Chondrocyte (in vitro differentiated cells): ENCODE results near the gene MEIS3. TPM values are rescaled to one million over a fixed set of nuclear protein-coding genes. Genes with fewer than 3 reads are reported as not detected.
"Not testable (repeated sequence)": the region's sequence is repeated elsewhere in the genome, so short reads cannot be mapped to it uniquely, and the experiment has no call there.

Experiments used
- DNase-seq: peaks from one replicate; pipeline ENCODE4 v3.0.0; 2021; ENCODE audit warnings: mixed read lengths, low spot score
- H3K27ac Mint-ChIP-seq: one replicate; pipeline ENCODE4 v1.8.0; 2021; ENCODE audit warnings: mild to moderate bottlenecking, moderate library complexity, mixed read lengths; ENCODE audit not compliant: unreplicated experiment
- H3K27me3 Mint-ChIP-seq: 2 replicates; pipeline ENCODE4 v1.8.0; 2021; ENCODE audit warnings: low read depth, mixed read lengths
- H3K36me3 Mint-ChIP-seq: 2 replicates; pipeline ENCODE4 v1.8.0; 2021; ENCODE audit warnings: low read depth, mixed read lengths
- H3K4me1 Mint-ChIP-seq: 2 replicates; pipeline ENCODE4 v1.8.0; 2021; ENCODE audit warnings: low read depth, mild to moderate bottlenecking, mixed read lengths
- H3K4me3 Mint-ChIP-seq: one replicate; pipeline ENCODE4 v1.8.0; 2021; ENCODE audit warnings: mild to moderate bottlenecking, moderate library complexity, mixed read lengths; ENCODE audit not compliant: unreplicated experiment
- H3K9me3 Mint-ChIP-seq: 2 replicates; pipeline ENCODE4 v1.8.0; 2021; ENCODE audit warnings: low read depth, mixed read lengths
- CTCF ChIP-seq: fragments of 200-600 bp; sonication (generic); IDR thresholded peaks from 2 replicates; pipeline ENCODE4 v1.5.0; 2021; ENCODE audit warnings: antibody characterized with exemption, mild to moderate bottlenecking, moderate library complexity
- total RNA-seq: library from RNA; stranded (reverse); gene quantifications from 3 replicates; pipeline ENCODE4 v1.2.1, GENCODE V29; 2021

Gene MEIS3
- total RNA-seq, 1 donor from 2014 or later: 79.5 TPM

DNA sequence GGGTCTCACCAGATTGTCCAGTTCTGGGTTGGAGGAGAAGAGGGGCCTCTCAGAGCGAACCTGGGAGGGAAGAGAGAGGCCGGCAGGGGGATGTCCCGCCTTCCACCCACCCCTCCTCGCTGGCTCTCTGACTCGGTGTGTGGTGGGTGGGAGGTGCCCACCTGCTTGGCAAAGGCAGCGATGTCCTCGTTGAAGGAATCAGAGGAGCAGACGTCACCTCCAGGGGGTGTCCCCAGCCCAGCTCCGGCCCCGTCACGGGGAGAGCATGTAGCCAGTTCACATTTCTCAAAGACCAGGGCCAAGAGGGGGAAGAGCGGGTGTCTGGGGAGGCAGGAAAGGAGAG lies 2.7 kb downstream of the MEIS3 start:
- Mint-ChIP-seq H3K27me3 (peaks cover 5% of the 10 kb centered on the region), H3K4me3 (no peak overlapping the region), H3K4me1 (peaks cover 39% of the 10 kb centered on the region), H3K9me3 (no peaks in the 10 kb centered on the region), H3K36me3 (peaks cover 18% of the 10 kb centered on the region), H3K27ac (no peak overlapping the region)
- no peak for DNase-seq
- TF ChIP-seq CTCF: no peak

GRCh38 chr19:47415953-47416642 lies 3.2 kb downstream of the MEIS3 start:
- Mint-ChIP-seq H3K4me1 (peaks cover 34% of the 10 kb centered on the region), H3K36me3 (peaks cover 18% of the 10 kb centered on the region), H3K27me3 (peaks cover 1% of the 10 kb centered on the region), H3K27ac (no peak overlapping the region), H3K9me3 (no peaks in the 10 kb centered on the region), H3K4me3 (no peak overlapping the region)
- DNase-seq: no peak
- TF ChIP-seq CTCF: no peak

GRCh38 chr19:47414469-47414868 lies 4.9 kb downstream of the MEIS3 start:
- Mint-ChIP-seq H3K9me3 (no peaks in the 10 kb centered on the region), H3K27me3 (no peaks in the 10 kb centered on the region), H3K27ac (no peak overlapping the region), H3K4me1 (peaks cover 21% of the 10 kb centered on the region), H3K4me3 (no peak overlapping the region), H3K36me3 (peaks cover 18% of the 10 kb centered on the region)
- TF ChIP-seq CTCF: no peak
- no peak for DNase-seq

- H3K4me3 Mint-ChIP-seq: no peak overlapping the region
- no peak for DNase-seq
Measured at GRCh38 chr19:47413941-47414340, 5.4 kb downstream of the MEIS3 start.

GRCh38 chr19:47411696-47412095 lies 7.6 kb downstream of the MEIS3 start:
- not testable (repeated sequence) for H3K27me3 Mint-ChIP-seq, H3K9me3 Mint-ChIP-seq, H3K4me1 Mint-ChIP-seq, H3K27ac Mint-ChIP-seq, DNase-seq, H3K4me3 Mint-ChIP-seq
- H3K36me3 Mint-ChIP-seq: peaks cover 30% of the 10 kb centered on the region

More at GRCh38 chr19:47413941-47414340, 5.4 kb downstream of the MEIS3 start:
- Mint-ChIP-seq H3K27me3 (no peaks in the 10 kb centered on the region), H3K36me3 (peaks cover 22% of the 10 kb centered on the region), H3K27ac (no peak overlapping the region), H3K4me1 (peaks cover 21% of the 10 kb centered on the region), H3K9me3 (no peaks in the 10 kb centered on the region)
- TF ChIP-seq CTCF: no peak

DNA sequence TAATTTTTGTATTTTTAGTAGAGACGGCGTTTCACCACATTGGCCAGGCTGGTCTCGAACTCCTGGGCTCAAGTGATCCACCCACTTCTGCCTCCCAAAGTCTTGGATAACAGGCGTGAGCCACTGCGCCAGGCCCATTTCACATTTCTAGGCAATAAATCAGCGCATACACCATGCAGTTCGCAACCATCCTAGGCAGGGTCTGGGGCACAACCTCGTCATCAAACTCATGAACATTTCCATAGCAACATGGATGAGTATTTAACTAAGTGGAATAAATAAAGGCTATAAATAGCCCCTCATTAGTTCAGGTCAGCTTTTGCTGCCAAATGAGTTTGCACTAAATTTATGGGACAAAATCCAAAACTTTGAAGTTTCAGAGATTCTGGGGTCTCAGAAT lies 8.2 kb downstream of the MEIS3 start:
- Mint-ChIP-seq H3K27ac (no peak overlapping the region), H3K9me3 (no peaks in the 10 kb centered on the region), H3K36me3 (peaks cover 32% of the 10 kb centered on the region), H3K4me3 (no peak overlapping the region), H3K4me1 (no peaks in the 10 kb centered on the region), H3K27me3 (no peaks in the 10 kb centered on the region)
- DNase-seq: no peak
- no peak for TF ChIP-seq CTCF
